ENCODE measurements around the gene TMEM106B.

TMEM106B gene

DNA sequence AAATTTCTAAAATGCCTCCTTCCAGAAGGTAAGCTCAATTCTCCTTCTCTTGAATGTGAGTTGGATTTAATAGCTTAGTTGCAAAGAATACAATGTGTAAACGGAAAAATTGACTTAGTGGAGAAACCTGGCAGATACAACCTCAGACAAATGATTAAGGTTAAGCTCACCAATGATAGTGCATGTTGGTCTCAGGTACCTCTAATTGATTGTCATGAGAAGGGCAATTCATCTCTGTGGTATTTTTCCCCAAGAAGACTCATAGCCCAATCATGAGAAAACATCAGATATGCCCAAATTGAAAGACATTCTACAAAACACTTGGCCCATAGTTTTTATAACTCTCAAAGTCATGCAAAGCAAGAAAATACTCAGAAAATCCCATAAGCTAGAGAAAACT lies 36.2 kb upstream of the TMEM106B start:
- H3K4me1 ChIP-seq (ENCODE audit: control insufficient read depth, low read depth, low read length), result no peaks in the 10 kb centered on the region
- no peaks in the 10 kb centered on the region for H3K27me3 ChIP-seq (ENCODE audit: insufficient read depth, low read length, poor library complexity)
- H3K9ac ChIP-seq (ENCODE audit: low read length), result no peak overlapping the region
- H4K5ac ChIP-seq (ENCODE audit: low read length), result no peak overlapping the region
- no CpG with 5 or more reads among the region's 1 CpG for WGBS (ENCODE audit: extremely low coverage, insufficient coverage, low lambda C conversion rate)
- no peaks in the 10 kb centered on the region for H3K79me1 ChIP-seq (ENCODE audit: low read length)
- H3K4ac ChIP-seq (ENCODE audit: low read depth, low read length), result no peak overlapping the region
- H4K8ac ChIP-seq (ENCODE audit: low read depth, low read length), result no peak overlapping the region
- no peak overlapping the region for H2BK15ac ChIP-seq (replicated peaks; ENCODE audit: low read depth)
- no peak overlapping the region for H3K4me3 ChIP-seq (ENCODE audit: low read length)
- no peak overlapping the region for H3K18ac ChIP-seq (ENCODE audit: low read length)
- no peak overlapping the region for H3K23ac ChIP-seq (ENCODE audit: low read length)
- H3K56ac ChIP-seq (ENCODE audit: low read length), result no peak overlapping the region
- H2AK5ac ChIP-seq (ENCODE audit: low read length), result no peak overlapping the region
- DNase-seq, result no peak
- H3K36me3 ChIP-seq (ENCODE audit: control insufficient read depth, insufficient read depth, low read length), result no peaks in the 10 kb centered on the region
- H2BK120ac ChIP-seq (ENCODE audit: low read depth, low read length), result no peak overlapping the region
- H2BK5ac ChIP-seq (ENCODE audit: low read length), result no peak overlapping the region
- no peaks in the 10 kb centered on the region for H3K79me2 ChIP-seq (ENCODE audit: control insufficient read depth, insufficient read depth, low read length)
- H3K27ac ChIP-seq (ENCODE audit: low read depth, low read length), result no peak overlapping the region
- no peak overlapping the region for H3K4me2 ChIP-seq (ENCODE audit: low read length)

- H3K4me1 ChIP-seq (ENCODE audit: control insufficient read depth, low read depth, low read length), result no peaks in the 10 kb centered on the region
- H3K27me3 ChIP-seq (ENCODE audit: insufficient read depth, low read length, poor library complexity), result no peaks in the 10 kb centered on the region
- H2BK120ac ChIP-seq (ENCODE audit: low read depth, low read length), result no peak overlapping the region
- no peak overlapping the region for H2AK5ac ChIP-seq (ENCODE audit: low read length)
- no peak overlapping the region for H2BK15ac ChIP-seq (replicated peaks; ENCODE audit: low read depth)
- H4K5ac ChIP-seq (ENCODE audit: low read length), result no peak overlapping the region
- H4K8ac ChIP-seq (ENCODE audit: low read depth, low read length), result no peak overlapping the region
- no peak overlapping the region for H3K18ac ChIP-seq (ENCODE audit: low read length)
- H3K4me2 ChIP-seq (ENCODE audit: low read length), result no peak overlapping the region
- no peak overlapping the region for H3K4me3 ChIP-seq (ENCODE audit: low read length)
- no peak for DNase-seq
- no peak overlapping the region for H2BK5ac ChIP-seq (ENCODE audit: low read length)
- H3K36me3 ChIP-seq (ENCODE audit: control insufficient read depth, insufficient read depth, low read length), result no peaks in the 10 kb centered on the region
- H3K23ac ChIP-seq (ENCODE audit: low read length), result no peak overlapping the region
- H3K79me1 ChIP-seq (ENCODE audit: low read length), result no peaks in the 10 kb centered on the region
- no peak overlapping the region for H3K56ac ChIP-seq (ENCODE audit: low read length)
- no peak overlapping the region for H3K4ac ChIP-seq (ENCODE audit: low read depth, low read length)
- H3K9ac ChIP-seq (ENCODE audit: low read length), result no peak overlapping the region
- WGBS (ENCODE audit: extremely low coverage, insufficient coverage, low lambda C conversion rate), result no CpG with 5 or more reads among the region's 2 CpGs
- no peaks in the 10 kb centered on the region for H3K79me2 ChIP-seq (ENCODE audit: control insufficient read depth, insufficient read depth, low read length)
- H3K27ac ChIP-seq (ENCODE audit: low read depth, low read length), result no peak overlapping the region
Observed at GRCh38 chr7:12178317-12178716, 32.8 kb upstream of the TMEM106B start.

DNA sequence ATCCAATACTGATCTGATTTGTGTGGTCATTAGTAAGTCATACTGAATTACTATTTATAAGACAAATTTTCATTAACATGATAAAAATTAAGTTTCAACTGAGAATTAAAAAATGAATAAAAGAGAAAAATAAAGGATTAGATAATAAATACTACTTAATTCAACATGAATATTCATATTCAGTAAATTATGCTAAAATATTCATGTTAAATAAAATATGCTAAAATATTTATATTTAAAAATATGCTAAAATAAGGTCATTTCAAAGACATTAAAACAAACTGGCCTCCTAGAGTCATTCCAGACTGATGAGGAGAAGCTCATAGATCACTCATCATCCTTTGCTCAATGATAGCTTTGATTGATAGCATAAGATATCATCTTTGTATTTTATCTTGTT lies 16.7 kb upstream of the TMEM106B start:
- H3K36me3 ChIP-seq (ENCODE audit: control insufficient read depth, insufficient read depth, low read length), result no peaks in the 10 kb centered on the region
- H3K4me2 ChIP-seq (ENCODE audit: low read length), result no peak overlapping the region
- no peak overlapping the region for H2AK5ac ChIP-seq (ENCODE audit: low read length)
- no peak overlapping the region for H3K4ac ChIP-seq (ENCODE audit: low read depth, low read length)
- H3K27me3 ChIP-seq (ENCODE audit: insufficient read depth, low read length, poor library complexity), result no peaks in the 10 kb centered on the region
- H3K23ac ChIP-seq (ENCODE audit: low read length), result no peak overlapping the region
- no peaks in the 10 kb centered on the region for H3K4me1 ChIP-seq (ENCODE audit: control insufficient read depth, low read depth, low read length)
- no peak overlapping the region for H3K27ac ChIP-seq (ENCODE audit: low read depth, low read length)
- H3K18ac ChIP-seq (ENCODE audit: low read length), result no peak overlapping the region
- no peak overlapping the region for H3K56ac ChIP-seq (ENCODE audit: low read length)
- no peaks in the 10 kb centered on the region for H3K79me1 ChIP-seq (ENCODE audit: low read length)
- no peak overlapping the region for H3K4me3 ChIP-seq (ENCODE audit: low read length)
- H3K79me2 ChIP-seq (ENCODE audit: control insufficient read depth, insufficient read depth, low read length), result no peaks in the 10 kb centered on the region
- H2BK120ac ChIP-seq (ENCODE audit: low read depth, low read length), result no peak overlapping the region
- H4K8ac ChIP-seq (ENCODE audit: low read depth, low read length), result no peak overlapping the region
- no peak overlapping the region for H4K5ac ChIP-seq (ENCODE audit: low read length)
- no peak overlapping the region for H3K9ac ChIP-seq (ENCODE audit: low read length)
- H2BK15ac ChIP-seq (replicated peaks; ENCODE audit: low read depth), result no peak overlapping the region
- H2BK5ac ChIP-seq (ENCODE audit: low read length), result no peak overlapping the region
- no peak for DNase-seq

DNA sequence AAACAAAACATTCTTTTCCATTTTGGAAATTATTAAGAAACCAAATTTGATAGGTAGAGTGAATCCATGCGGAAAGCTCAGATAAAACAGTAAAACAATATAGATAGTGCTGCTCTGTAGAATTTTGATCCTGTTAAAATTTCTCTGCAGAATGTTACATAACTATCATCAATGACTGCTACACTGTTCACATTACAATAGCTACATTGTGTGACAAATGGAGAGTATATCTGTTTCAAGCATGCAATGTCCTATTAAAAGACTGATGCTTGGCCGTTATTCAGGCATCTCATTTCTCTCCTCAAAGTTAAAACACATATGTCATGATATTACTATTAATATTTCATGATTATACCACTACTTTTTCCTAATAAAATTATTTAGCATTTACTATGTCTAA lies 14.7 kb upstream of the TMEM106B start:
- Histone ChIP-seq H4K8ac (ENCODE audit: low read depth, low read length) (no peak overlapping the region), H3K23ac (ENCODE audit: low read length) (no peak overlapping the region), H3K4ac (ENCODE audit: low read depth, low read length) (no peak overlapping the region), H4K5ac (ENCODE audit: low read length) (no peak overlapping the region), H3K4me1 (ENCODE audit: control insufficient read depth, low read depth, low read length) (no peaks in the 10 kb centered on the region), H2BK15ac (replicated peaks; ENCODE audit: low read depth) (no peak overlapping the region), H3K27ac (ENCODE audit: low read depth, low read length) (no peak overlapping the region), H3K36me3 (ENCODE audit: control insufficient read depth, insufficient read depth, low read length) (no peaks in the 10 kb centered on the region), H3K27me3 (ENCODE audit: insufficient read depth, low read length, poor library complexity) (no peaks in the 10 kb centered on the region), H2AK5ac (ENCODE audit: low read length) (no peak overlapping the region), H3K4me2 (ENCODE audit: low read length) (no peak overlapping the region), H2BK5ac (ENCODE audit: low read length) (no peak overlapping the region), H3K9ac (ENCODE audit: low read length) (no peak overlapping the region), H3K4me3 (ENCODE audit: low read length) (no peak overlapping the region), H3K79me2 (ENCODE audit: control insufficient read depth, insufficient read depth, low read length) (no peaks in the 10 kb centered on the region), H3K18ac (ENCODE audit: low read length) (no peak overlapping the region), H2BK120ac (ENCODE audit: low read depth, low read length) (no peak overlapping the region), H3K79me1 (ENCODE audit: low read length) (no peaks in the 10 kb centered on the region), H3K56ac (ENCODE audit: low read length) (no peak overlapping the region)
- no CpG with 5 or more reads among the region's 2 CpGs for WGBS (ENCODE audit: extremely low coverage, insufficient coverage, low lambda C conversion rate)
- no peak for DNase-seq

- no peak overlapping the region for H2BK15ac ChIP-seq (replicated peaks; ENCODE audit: low read depth)
- H3K4me1 ChIP-seq (ENCODE audit: control insufficient read depth, low read depth, low read length), result no peaks in the 10 kb centered on the region
- H2AK5ac ChIP-seq (ENCODE audit: low read length), result no peak overlapping the region
- H2BK5ac ChIP-seq (ENCODE audit: low read length), result no peak overlapping the region
- no peak overlapping the region for H3K23ac ChIP-seq (ENCODE audit: low read length)
- no peak overlapping the region for H3K4ac ChIP-seq (ENCODE audit: low read depth, low read length)
- no peaks in the 10 kb centered on the region for H3K36me3 ChIP-seq (ENCODE audit: control insufficient read depth, insufficient read depth, low read length)
- no peaks in the 10 kb centered on the region for H3K79me1 ChIP-seq (ENCODE audit: low read length)
- no peak overlapping the region for H4K8ac ChIP-seq (ENCODE audit: low read depth, low read length)
- no peak overlapping the region for H3K4me3 ChIP-seq (ENCODE audit: low read length)
- H3K27ac ChIP-seq (ENCODE audit: low read depth, low read length), result no peak overlapping the region
- DNase-seq, result peak; percentile 84
- no peak overlapping the region for H2BK120ac ChIP-seq (ENCODE audit: low read depth, low read length)
- H3K56ac ChIP-seq (ENCODE audit: low read length), result no peak overlapping the region
- H4K5ac ChIP-seq (ENCODE audit: low read length), result no peak overlapping the region
- no peaks in the 10 kb centered on the region for H3K79me2 ChIP-seq (ENCODE audit: control insufficient read depth, insufficient read depth, low read length)
- H3K18ac ChIP-seq (ENCODE audit: low read length), result no peak overlapping the region
- H3K27me3 ChIP-seq (ENCODE audit: insufficient read depth, low read length, poor library complexity), result no peaks in the 10 kb centered on the region
- H3K4me2 ChIP-seq (ENCODE audit: low read length), result no peak overlapping the region
- no peak overlapping the region for H3K9ac ChIP-seq (ENCODE audit: low read length)
Observed at GRCh38 chr7:12199363-12199762, 11.7 kb upstream of the TMEM106B start.

- H3K9ac ChIP-seq (ENCODE audit: low read length), result no peak overlapping the region
- no peak overlapping the region for H3K18ac ChIP-seq (ENCODE audit: low read length)
- H2AK5ac ChIP-seq (ENCODE audit: low read length), result no peak overlapping the region
- H3K4me2 ChIP-seq (ENCODE audit: low read length), result no peak overlapping the region
- no peak overlapping the region for H2BK5ac ChIP-seq (ENCODE audit: low read length)
- DNase-seq, result no peak
- H4K8ac ChIP-seq (ENCODE audit: low read depth, low read length), result no peak overlapping the region
- no peak overlapping the region for H4K5ac ChIP-seq (ENCODE audit: low read length)
- H3K79me2 ChIP-seq (ENCODE audit: control insufficient read depth, insufficient read depth, low read length), result no peaks in the 10 kb centered on the region
- H3K79me1 ChIP-seq (ENCODE audit: low read length), result no peaks in the 10 kb centered on the region
- H3K27ac ChIP-seq (ENCODE audit: low read depth, low read length), result no peak overlapping the region
- no peak overlapping the region for H3K4me3 ChIP-seq (ENCODE audit: low read length)
- no CpG with 5 or more reads among the region's 2 CpGs for WGBS (ENCODE audit: extremely low coverage, insufficient coverage, low lambda C conversion rate)
- H2BK15ac ChIP-seq (replicated peaks; ENCODE audit: low read depth), result no peak overlapping the region
- H3K36me3 ChIP-seq (ENCODE audit: control insufficient read depth, insufficient read depth, low read length), result no peaks in the 10 kb centered on the region
- no peak overlapping the region for H3K23ac ChIP-seq (ENCODE audit: low read length)
- H3K27me3 ChIP-seq (ENCODE audit: insufficient read depth, low read length, poor library complexity), result no peaks in the 10 kb centered on the region
- H3K56ac ChIP-seq (ENCODE audit: low read length), result no peak overlapping the region
- no peaks in the 10 kb centered on the region for H3K4me1 ChIP-seq (ENCODE audit: control insufficient read depth, low read depth, low read length)
- no peak overlapping the region for H2BK120ac ChIP-seq (ENCODE audit: low read depth, low read length)
- no peak overlapping the region for H3K4ac ChIP-seq (ENCODE audit: low read depth, low read length)
Observed at GRCh38 chr7:12207046-12207445, 4.0 kb upstream of the TMEM106B start.

Data from mesendoderm (in vitro differentiated cells).